GM12874 (cell line): ENCODE data around the gene TNS1.

Experiments
- TF ChIP-seq, protein P1 (sequence below): IDR thresholded peaks from 2 replicates; pipeline ENCODE4 v1.5.1; 2011; ENCODE audit warnings: low read depth, mild to moderate bottlenecking, control low read depth, low read length, moderate library complexity; ENCODE audit not compliant: insufficient read depth

The TNS1 gene

GRCh38 chr2:217795706-217796465, 206.9 kb downstream of the TNS1 start:
- TF ChIP-seq, protein P1, sequence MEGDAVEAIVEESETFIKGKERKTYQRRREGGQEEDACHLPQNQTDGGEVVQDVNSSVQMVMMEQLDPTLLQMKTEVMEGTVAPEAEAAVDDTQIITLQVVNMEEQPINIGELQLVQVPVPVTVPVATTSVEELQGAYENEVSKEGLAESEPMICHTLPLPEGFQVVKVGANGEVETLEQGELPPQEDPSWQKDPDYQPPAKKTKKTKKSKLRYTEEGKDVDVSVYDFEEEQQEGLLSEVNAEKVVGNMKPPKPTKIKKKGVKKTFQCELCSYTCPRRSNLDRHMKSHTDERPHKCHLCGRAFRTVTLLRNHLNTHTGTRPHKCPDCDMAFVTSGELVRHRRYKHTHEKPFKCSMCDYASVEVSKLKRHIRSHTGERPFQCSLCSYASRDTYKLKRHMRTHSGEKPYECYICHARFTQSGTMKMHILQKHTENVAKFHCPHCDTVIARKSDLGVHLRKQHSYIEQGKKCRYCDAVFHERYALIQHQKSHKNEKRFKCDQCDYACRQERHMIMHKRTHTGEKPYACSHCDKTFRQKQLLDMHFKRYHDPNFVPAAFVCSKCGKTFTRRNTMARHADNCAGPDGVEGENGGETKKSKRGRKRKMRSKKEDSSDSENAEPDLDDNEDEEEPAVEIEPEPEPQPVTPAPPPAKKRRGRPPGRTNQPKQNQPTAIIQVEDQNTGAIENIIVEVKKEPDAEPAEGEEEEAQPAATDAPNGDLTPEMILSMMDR, result no peak

DNA sequence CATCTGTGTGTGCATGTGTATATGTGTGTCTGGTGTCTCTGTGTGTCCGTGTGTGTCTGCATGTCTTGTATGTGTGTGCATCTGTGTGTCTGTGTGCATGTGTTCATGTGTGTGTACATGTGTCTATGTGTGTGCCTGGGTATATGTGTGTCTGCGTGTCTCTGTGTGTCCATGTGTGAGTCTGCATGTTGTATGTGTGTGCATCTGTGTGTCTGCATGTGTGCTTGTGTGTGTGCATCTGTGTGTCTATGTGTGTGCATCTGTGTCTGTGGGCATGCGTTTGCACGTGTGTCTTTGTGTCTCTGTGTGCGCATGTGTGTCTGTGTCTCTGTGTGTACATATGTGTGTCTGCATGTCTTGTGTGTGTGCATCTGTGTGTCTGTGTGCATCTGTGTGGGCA, 207.7 kb downstream of the TNS1 start:
- TF ChIP-seq, protein P1, result no peak

DNA sequence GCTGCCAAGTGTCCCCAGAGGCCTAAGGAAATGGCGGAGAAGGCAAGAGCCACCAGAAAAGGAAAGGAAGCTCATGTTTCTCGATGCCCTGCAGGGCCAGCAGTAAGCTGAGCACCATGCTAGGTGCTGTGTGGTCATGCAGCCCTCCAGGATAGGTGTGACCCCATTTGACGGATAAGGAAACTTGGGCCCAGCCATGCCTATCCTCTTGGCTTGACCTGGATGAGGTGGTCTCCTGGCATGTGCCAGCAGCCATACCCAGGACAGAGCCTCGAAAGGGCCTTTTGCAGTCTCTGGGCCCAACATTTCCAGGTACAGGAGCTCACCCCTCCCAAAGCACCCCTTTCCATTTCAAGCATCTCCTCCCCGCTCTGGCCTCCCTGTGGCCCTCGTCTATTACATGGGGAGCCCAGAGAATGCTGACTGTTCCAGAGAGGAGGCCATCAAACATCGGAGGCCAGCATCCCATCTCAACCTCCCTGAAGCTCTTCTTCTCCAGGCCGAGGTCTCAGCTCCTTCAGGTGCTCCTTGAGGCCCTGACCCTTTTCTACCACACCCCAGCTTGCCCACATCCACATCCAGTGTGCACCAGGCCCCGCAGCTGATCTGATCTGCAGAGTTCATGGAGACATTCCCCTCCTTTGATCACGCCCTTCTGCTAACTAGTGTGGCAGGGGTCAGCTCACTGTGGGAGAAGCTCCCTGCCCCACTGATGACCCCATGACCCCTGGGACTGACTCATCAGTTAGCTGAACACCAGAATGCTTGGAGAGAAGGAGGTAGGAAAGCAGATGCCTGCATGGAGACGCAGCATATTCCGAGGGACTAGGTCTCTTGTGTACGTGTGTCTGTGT, 208.4 kb downstream of the TNS1 start:
- TF ChIP-seq, protein P1, result no peak

GRCh38 chr2:217793566-217794132, 209.1 kb downstream of the TNS1 start:
- TF ChIP-seq, protein P1, result no peak

GRCh38 chr2:217792626-217793527, 209.9 kb downstream of the TNS1 start:
- TF ChIP-seq, protein P1, result no peak

DNA sequence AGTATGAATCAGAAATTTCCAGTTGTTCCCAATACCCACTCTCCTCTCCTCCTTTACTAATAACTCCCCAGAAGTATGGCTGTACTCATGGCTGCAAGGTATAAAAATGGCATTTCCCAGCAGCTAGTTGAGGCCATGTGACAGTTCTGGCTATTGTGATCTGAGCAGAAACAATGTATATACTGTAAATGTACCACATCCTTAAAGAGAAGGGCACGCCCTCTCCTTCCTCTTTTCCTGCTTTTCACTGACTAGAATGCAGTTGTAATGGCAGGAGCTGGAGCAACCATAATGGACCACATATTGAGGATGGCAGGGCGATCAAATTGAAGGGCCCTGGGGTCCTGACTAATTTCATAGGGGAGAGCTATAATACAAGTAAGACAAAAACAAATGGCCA, 211.2 kb downstream of the TNS1 start:
- TF ChIP-seq, protein P1, result no peak
